ENCODE measurements around the gene TTC9B. TPM values are rescaled to one million over a fixed set of nuclear protein-coding genes. Genes with fewer than 3 reads are reported as not detected.

The TTC9B gene
- total and polyA plus RNA-seq, 2 of the 13 experiments (the other 11 are each of a cell fraction or from before 2014, with no cell fraction given): not detected

GRCh38 chr19:40220674-40221073 lies 2.5 kb upstream of the TTC9B start:
- Histone ChIP-seq H3K36me3 (replicated peaks in 1 of 2; ENCODE audit: control insufficient read depth in 1 of 2, insufficient read depth in 2 of 2, low read length in 2 of 2) (no peaks in the 10 kb centered on the region), H3K9ac (ENCODE audit: insufficient read depth, low read depth, low read length) (no peak overlapping the region), H4K20me1 (ENCODE audit: insufficient read depth, low read length) (no peaks in the 10 kb centered on the region), H3K4me2 (ENCODE audit: low read depth, low read length) (no peak overlapping the region), H3K27me3 (ENCODE audit: control insufficient read depth in 1 of 2, insufficient read depth in 2 of 2, low read length in 2 of 2) (peaks cover 0 to 7% of the 10 kb centered on the region in 2 experiments; a peak in 1 of 5 replicates), H3K9me3 (ENCODE audit: low read length) (no peaks in the 10 kb centered on the region), H3K4me3 (replicated peaks in 1 of 3; ENCODE audit: insufficient read depth in 1 of 3, low read depth in 2 of 3, low read length in 3 of 3) (no peak overlapping the region), H3K27ac (ENCODE audit: extremely low read length, insufficient read depth, low read length) (no peak overlapping the region), H2AFZ (ENCODE audit: low read length) (no peak overlapping the region), H3K4me1 (ENCODE audit: insufficient read depth, low read length) (peaks cover 12% of the 10 kb centered on the region), H3K79me2 (ENCODE audit: insufficient read depth, low read length) (no peaks in the 10 kb centered on the region)
- BruUV-seq (replicated peaks): no TSS peak
- 50% methylated on average over 9 of the region's 9 CpGs for WGBS (ENCODE audit: low lambda C conversion rate)
- FAIRE-seq (no peak), DNase-seq (ENCODE audit: low spot score) (no peak), ATAC-seq (no peak)
- in situ Hi-C loops (cut with HindIII; ENCODE audit: extremely low pct_ligation_motif_present, low pct_unique_long_range_greater_than_20kb): loop anchor here (5.0 kb wide), 1 partner anchor 83 kb away; no protein-coding TSS in a partner anchor
- ChIA-PET POLR2A (no interaction called here), CTCF (ENCODE audit: low intra/inter-chr PET ratio, low total read pairs) (interaction anchor here (1.7 to 2.1 kb wide), 3 partner anchors 63 to 81 kb away, joined by 4 to 43 read pairs (median 9); no protein-coding TSS in a partner anchor)
- intact Hi-C loops (cut with micrococcal nuclease; ENCODE audit: unreplicated experiment): no loop called here
- TF ChIP-seq, protein P1, sequence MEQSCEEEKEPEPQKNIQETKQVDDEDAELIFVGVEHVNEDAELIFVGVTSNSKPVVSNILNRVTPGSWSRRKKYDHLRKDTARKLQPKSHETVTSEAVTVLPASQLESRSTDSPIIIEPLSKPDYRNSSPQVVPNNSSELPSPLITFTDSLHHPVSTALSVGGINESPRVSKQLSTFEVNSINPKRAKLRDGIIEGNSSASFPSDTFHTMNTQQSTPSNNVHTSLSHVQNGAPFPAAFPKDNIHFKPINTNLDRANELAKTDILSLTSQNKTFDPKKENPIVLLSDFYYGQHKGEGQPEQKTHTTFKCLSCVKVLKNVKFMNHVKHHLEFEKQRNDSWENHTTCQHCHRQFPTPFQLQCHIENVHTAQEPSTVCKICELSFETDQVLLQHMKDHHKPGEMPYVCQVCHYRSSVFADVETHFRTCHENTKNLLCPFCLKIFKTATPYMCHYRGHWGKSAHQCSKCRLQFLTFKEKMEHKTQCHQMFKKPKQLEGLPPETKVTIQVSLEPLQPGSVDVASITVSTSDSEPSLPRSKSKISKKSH (CRISPR knock-in tag; IDR thresholded peaks at IDR 0.05; ENCODE audit: borderline replicate concordance): no peak
- no peak for TF ChIP-seq ZNF431 (CRISPR knock-in tag; IDR thresholded peaks at IDR 0.05; ENCODE audit: borderline replicate concordance, low read depth)
- no peak for TF ChIP-seq PRDM4 (CRISPR knock-in tag; IDR thresholded peaks at IDR 0.05; ENCODE audit: borderline replicate concordance)
- no peak for TF ChIP-seq ZNF777 (CRISPR knock-in tag; IDR thresholded peaks at IDR 0.05)
- TF ChIP-seq STAG1 (CRISPR knock-in tag; IDR thresholded peaks at IDR 0.05): no peak
- TF ChIP-seq ZNF564 (CRISPR knock-in tag; IDR thresholded peaks at IDR 0.05): no peak
- no peak for TF ChIP-seq SAFB2 (CRISPR knock-in tag; IDR thresholded peaks at IDR 0.05; ENCODE audit: borderline replicate concordance, low read depth)
- TF ChIP-seq, protein P2, sequence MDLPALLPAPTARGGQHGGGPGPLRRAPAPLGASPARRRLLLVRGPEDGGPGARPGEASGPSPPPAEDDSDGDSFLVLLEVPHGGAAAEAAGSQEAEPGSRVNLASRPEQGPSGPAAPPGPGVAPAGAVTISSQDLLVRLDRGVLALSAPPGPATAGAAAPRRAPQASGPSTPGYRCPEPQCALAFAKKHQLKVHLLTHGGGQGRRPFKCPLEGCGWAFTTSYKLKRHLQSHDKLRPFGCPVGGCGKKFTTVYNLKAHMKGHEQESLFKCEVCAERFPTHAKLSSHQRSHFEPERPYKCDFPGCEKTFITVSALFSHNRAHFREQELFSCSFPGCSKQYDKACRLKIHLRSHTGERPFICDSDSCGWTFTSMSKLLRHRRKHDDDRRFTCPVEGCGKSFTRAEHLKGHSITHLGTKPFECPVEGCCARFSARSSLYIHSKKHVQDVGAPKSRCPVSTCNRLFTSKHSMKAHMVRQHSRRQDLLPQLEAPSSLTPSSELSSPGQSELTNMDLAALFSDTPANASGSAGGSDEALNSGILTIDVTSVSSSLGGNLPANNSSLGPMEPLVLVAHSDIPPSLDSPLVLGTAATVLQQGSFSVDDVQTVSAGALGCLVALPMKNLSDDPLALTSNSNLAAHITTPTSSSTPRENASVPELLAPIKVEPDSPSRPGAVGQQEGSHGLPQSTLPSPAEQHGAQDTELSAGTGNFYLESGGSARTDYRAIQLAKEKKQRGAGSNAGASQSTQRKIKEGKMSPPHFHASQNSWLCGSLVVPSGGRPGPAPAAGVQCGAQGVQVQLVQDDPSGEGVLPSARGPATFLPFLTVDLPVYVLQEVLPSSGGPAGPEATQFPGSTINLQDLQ (CRISPR knock-in tag; IDR thresholded peaks at IDR 0.05): no peak
- no peak for TF ChIP-seq TBX3 (IDR thresholded peaks at IDR 0.05; ENCODE audit: borderline replicate concordance)
- no peak for TF ChIP-seq ZNF703 (CRISPR knock-in tag; IDR thresholded peaks at IDR 0.05; ENCODE audit: borderline replicate concordance)
- TF ChIP-seq, protein P3, sequence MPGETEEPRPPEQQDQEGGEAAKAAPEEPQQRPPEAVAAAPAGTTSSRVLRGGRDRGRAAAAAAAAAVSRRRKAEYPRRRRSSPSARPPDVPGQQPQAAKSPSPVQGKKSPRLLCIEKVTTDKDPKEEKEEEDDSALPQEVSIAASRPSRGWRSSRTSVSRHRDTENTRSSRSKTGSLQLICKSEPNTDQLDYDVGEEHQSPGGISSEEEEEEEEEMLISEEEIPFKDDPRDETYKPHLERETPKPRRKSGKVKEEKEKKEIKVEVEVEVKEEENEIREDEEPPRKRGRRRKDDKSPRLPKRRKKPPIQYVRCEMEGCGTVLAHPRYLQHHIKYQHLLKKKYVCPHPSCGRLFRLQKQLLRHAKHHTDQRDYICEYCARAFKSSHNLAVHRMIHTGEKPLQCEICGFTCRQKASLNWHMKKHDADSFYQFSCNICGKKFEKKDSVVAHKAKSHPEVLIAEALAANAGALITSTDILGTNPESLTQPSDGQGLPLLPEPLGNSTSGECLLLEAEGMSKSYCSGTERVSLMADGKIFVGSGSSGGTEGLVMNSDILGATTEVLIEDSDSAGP (CRISPR knock-in tag; IDR thresholded peaks at IDR 0.05; ENCODE audit: borderline replicate concordance): no peak
- no peak for TF ChIP-seq ZNF737 (CRISPR knock-in tag; IDR thresholded peaks at IDR 0.05; ENCODE audit: borderline replicate concordance)
- no peak for TF ChIP-seq JUN (CRISPR knock-in tag; IDR thresholded peaks at IDR 0.05)
- TF ChIP-seq GMEB2 (CRISPR knock-in tag; IDR thresholded peaks at IDR 0.05; ENCODE audit: low read depth): no peak
